HL-60/S4 treated with retinoic acid at 250 ng/mL for 4 days and 3 days (cell line): ENCODE data around the gene HOXA6.

Experiments used
- in situ Hi-C: fragments of 300-500 bp; cut with MboI; formaldehyde crosslinking; loops from 2 replicates; pipeline ENCODE4 v1.7.0; 2022; ENCODE audit warnings: low sequenced_read_pairs

Gene HOXA6

GRCh38 chr7:27101957-27102580 is 45.5 kb downstream of the HOXA6 start:
- in situ Hi-C loops, result no loop called here

- in situ Hi-C loops, result no loop called here
Observed at GRCh38 chr7:27101171-27101956, 46.2 kb downstream of the HOXA6 start.

GRCh38 chr7:27100694-27101170 is 46.8 kb downstream of the HOXA6 start:
- in situ Hi-C loops, result no loop called here

- in situ Hi-C loops, result no loop called here
Observed at GRCh38 chr7:27099453-27100370, 47.9 kb downstream of the HOXA6 start.

GRCh38 chr7:27098578-27099451 is 48.8 kb downstream of the HOXA6 start:
- in situ Hi-C loops, result no loop called here

- in situ Hi-C loops, result no loop called here
Observed at GRCh38 chr7:27097686-27098577, 49.6 kb downstream of the HOXA6 start.

GRCh38 chr7:27096768-27097514 is 50.6 kb downstream of the HOXA6 start:
- in situ Hi-C loops, result no loop called here

- in situ Hi-C loops, result no loop called here
Observed at GRCh38 chr7:27095897-27096767, 51.4 kb downstream of the HOXA6 start, which contains the start of gene HOXA1. TSS of gene HOXA1 (minus strand) at chr7:27096000. CDS start at chr7:27095912, 88 bp downstream.
